Mononuclear cell (primary cell): ENCODE data around the gene APOL6. TPM values are rescaled to one million over a fixed set of nuclear protein-coding genes. Genes with fewer than 3 reads are reported as not detected.
"Not testable (repeated sequence)": the region's sequence is repeated elsewhere in the genome, so short reads cannot be mapped to it uniquely, and the experiment has no call there.

Source experiments
- H3K27me3 ChIP-seq: 2 replicates; pipeline ENCODE4 v1.6.0; 2011; ENCODE audit warnings: low read length, control low read depth; ENCODE audit not compliant: insufficient read depth
- H3K4me1 ChIP-seq: 2 replicates; pipeline ENCODE4 v1.5.1; 2011; ENCODE audit warnings: mild to moderate bottlenecking, low read length, control low read depth; ENCODE audit not compliant: insufficient read depth
- H3K4me3 ChIP-seq: 2 replicates; pipeline ENCODE4 v1.5.1; 2011; ENCODE audit warnings: mild to moderate bottlenecking, low read length, moderate library complexity
- H3K9me3 ChIP-seq: 2 replicates; pipeline ENCODE4 v1.5.1; 2011; ENCODE audit warnings: low read depth, mild to moderate bottlenecking, control low read depth, low read length
- total RNA-seq: library from RNA; depleted of rRNA; stranded (reverse); fragments of >200 nt; gene quantifications from one replicate; pipeline ENCODE4 v1.2.3, GENCODE V29; 2012

The APOL6 gene
- total RNA-seq, 1 donor = 54.4 TPM

DNA sequence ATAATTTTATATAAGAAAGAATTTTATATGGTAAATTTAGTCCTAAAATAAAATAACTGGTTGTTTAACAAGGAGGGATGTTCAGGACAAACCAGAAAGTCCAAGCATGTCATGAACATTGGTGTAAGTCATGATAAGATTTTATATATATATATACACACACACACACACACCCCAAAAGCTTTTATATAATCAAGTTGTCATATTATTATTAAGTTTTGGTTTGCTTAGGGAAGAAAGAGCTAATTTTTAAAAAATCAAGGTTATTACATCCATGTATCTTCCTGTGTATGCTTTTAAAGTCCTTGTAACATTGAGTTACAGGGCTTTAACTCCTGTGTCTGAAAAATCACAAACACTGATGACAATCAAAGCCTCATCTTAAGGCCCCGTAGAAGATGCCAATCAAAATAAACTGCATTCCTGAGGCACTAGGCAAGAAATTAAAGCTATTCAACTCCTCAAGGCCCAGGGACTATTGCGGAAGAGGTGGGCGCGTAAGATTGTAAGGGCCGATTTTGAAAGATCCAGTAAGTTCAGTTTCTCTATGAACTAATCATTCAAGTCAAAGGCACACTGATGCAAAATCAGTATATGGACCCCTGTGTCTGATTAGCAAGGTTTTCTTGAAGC, 16.8 kb downstream of the APOL6 start:
- Histone ChIP-seq H3K4me3 (no peak overlapping the region), H3K27me3 (no peaks in the 10 kb centered on the region), H3K9me3 (peaks cover 6% of the 10 kb centered on the region), H3K4me1 (peaks cover 31% of the 10 kb centered on the region)

GRCh38 chr22:35666699-35667098, 18.5 kb downstream of the APOL6 start:
- not testable (repeated sequence) for H3K9me3 ChIP-seq, H3K4me3 ChIP-seq, H3K27me3 ChIP-seq
- peaks cover 15% of the 10 kb centered on the region for H3K4me1 ChIP-seq

DNA sequence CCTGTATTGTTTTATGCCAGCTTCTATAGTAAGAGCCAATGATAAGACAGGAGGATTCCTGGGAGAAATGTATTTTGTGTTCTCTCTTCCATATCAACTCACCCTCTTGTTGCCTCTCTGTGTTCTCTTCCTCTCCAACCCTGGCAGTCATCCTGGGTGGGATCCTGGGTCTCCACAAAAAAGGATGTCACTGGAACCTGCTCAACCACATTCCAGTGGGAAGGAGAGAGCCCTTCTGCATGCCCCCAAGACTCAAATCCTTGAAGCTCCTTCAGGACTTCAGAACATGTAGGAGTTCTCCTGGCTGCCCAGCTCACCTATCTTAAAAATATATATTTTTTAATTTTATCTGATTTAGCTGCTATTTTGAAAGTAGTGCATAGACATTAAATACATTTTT, 26.1 kb downstream of the APOL6 start:
- H3K4me1 ChIP-seq = no peaks in the 10 kb centered on the region
- no peaks in the 10 kb centered on the region for H3K9me3 ChIP-seq
- H3K4me3 ChIP-seq = no peak overlapping the region
- no peaks in the 10 kb centered on the region for H3K27me3 ChIP-seq

DNA sequence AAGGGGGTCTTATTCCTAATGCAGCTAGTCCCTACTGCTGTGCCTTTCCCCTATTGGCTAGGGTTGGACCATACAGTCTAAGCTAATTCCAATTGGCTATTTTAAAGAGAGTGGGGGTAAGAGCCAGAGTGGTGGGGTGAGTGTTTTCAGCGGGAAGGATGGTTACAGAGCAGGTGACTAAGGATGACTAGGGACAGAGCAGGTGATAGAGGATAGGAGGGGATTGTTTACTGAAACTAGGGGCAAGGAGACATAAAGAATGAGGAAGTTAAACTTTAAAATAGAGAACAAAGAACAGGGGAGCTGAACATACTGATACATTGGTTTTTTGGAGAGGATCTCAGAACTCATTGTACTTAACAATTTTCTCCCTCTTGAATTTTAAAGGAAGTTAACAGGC, 27.8 kb downstream of the APOL6 start:
- H3K9me3 ChIP-seq, H3K4me3 ChIP-seq: not testable (repeated sequence)

DNA sequence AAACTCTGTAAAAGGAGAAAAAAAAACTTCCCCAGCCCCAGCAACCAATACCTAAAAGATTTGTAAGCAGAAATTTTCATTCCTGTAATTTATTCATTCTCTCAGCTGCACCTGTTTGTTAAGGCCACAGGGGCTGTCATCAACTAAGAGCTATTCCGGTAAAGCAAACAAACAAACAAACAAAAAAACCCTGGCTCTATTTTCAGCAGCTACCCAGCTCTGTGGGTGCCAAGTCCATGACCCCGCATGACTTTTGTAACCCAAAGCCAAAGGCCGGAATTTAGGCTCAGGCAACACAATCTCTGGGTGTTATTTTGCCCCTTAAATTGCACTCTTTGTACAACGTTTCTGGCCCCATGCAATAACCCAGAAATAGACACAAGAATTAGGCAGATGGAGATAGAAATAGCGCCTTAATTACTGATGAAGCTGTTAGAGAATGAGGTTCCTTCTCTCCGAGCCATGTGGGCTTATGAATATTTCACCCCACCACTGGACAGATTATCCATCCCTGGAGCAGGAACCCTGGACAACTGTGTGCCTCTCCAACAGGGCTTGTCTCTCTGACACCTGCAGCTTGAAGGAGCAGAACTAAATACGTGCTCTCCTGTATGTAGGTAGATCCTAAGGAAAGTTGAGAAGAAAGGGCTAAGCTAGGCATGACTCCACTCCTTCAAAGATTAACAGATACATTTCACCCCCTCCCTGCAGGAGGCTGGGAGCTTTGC, 29.4 kb downstream of the APOL6 start:
- Histone ChIP-seq H3K4me1 (no peaks in the 10 kb centered on the region), H3K27me3 (no peaks in the 10 kb centered on the region), H3K4me3 (no peak overlapping the region), H3K9me3 (no peaks in the 10 kb centered on the region)

More for the DNA sequence above, 27.8 kb downstream of the APOL6 start:
- H3K27me3 ChIP-seq, H3K4me1 ChIP-seq: not testable (repeated sequence)

DNA sequence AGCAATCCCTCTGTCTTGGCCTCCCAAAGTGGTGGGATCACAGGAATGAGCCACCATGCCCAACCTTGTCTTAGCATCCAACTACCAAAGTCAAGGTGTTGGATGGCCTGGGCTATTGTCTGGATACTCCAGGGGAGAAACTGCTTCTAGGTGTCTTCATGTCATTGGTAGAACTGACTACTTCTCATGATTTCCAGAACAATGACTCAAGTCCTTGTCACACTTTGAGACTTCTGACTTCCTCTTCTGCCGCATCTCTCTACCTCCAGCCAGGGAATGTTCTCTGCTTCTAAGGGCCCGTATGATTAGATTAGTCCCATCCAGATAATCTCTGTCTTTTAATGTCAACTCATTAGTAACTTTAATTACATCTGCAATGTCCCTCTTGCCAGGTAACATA, 30.6 kb downstream of the APOL6 start:
- Histone ChIP-seq H3K4me3 (no peak overlapping the region), H3K4me1 (no peaks in the 10 kb centered on the region), H3K27me3 (no peaks in the 10 kb centered on the region), H3K9me3 (no peaks in the 10 kb centered on the region)

GRCh38 chr22:35679492-35679891, 31.2 kb downstream of the APOL6 start:
- not testable (repeated sequence) for H3K9me3 ChIP-seq, H3K27me3 ChIP-seq, H3K4me3 ChIP-seq, H3K4me1 ChIP-seq

GRCh38 chr22:35681454-35682052, 33.3 kb downstream of the APOL6 start:
- Histone ChIP-seq H3K4me3 (no peak overlapping the region), H3K4me1 (no peaks in the 10 kb centered on the region), H3K27me3 (no peaks in the 10 kb centered on the region), H3K9me3 (no peaks in the 10 kb centered on the region)

GRCh38 chr22:35683560-35683959, 35.3 kb downstream of the APOL6 start:
- Histone ChIP-seq H3K9me3 (no peaks in the 10 kb centered on the region), H3K4me3 (no peak overlapping the region), H3K27me3 (no peaks in the 10 kb centered on the region), H3K4me1 (no peaks in the 10 kb centered on the region)

DNA sequence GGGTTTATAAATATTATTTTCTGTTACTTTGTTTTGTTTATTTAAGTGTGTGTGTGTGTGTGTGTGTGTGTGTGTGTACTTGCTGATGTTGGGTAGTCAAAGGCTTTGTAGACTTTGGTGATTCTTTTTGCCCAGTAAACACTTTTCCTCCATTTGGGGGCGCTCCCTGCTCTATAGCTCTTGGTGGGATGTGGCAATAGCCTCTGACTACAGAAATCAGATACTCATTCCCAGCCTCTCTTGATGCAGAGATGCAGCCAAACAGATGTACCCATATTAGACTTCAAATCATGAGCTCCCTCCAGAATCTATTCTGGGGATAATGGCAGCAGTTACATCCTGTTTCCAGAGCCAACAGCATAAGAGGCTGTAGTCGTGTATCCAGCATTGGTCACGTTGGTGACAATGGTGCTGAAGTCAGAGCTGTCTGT, 36.0 kb downstream of the APOL6 start:
- H3K9me3 ChIP-seq = no peaks in the 10 kb centered on the region
- no peaks in the 10 kb centered on the region for H3K4me1 ChIP-seq
- H3K4me3 ChIP-seq = no peak overlapping the region
- H3K27me3 ChIP-seq = no peaks in the 10 kb centered on the region

GRCh38 chr22:35684732-35685131, 36.5 kb downstream of the APOL6 start:
- Histone ChIP-seq H3K4me1 (no peaks in the 10 kb centered on the region), H3K9me3 (no peaks in the 10 kb centered on the region), H3K27me3 (no peaks in the 10 kb centered on the region), H3K4me3 (no peak overlapping the region)

DNA sequence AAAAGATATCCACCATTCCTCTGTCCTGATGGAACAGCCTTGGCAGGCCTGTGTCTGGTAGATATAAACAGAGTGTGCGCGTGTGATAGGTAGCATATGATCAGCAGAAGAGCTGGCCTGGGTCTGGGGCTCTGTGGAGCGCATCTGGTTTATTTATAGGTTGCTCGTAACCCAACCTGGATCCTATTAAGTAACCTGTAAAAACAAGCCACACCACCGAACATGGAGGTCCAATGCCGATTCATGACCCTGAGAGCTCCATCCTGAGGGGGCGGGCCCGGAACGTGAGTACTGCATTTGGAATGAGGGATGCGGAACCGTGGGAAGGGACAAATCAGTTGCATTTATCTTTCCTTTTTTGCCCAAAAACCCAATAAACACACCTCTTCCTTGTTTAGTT, 37.5 kb downstream of the APOL6 start:
- no peaks in the 10 kb centered on the region for H3K27me3 ChIP-seq
- no peak overlapping the region for H3K4me3 ChIP-seq
- H3K9me3 ChIP-seq = no peaks in the 10 kb centered on the region
- H3K4me1 ChIP-seq = no peaks in the 10 kb centered on the region

- H3K27me3 ChIP-seq = no peaks in the 10 kb centered on the region
- no peaks in the 10 kb centered on the region for H3K4me1 ChIP-seq
- H3K4me3 ChIP-seq = no peak overlapping the region
- H3K9me3 ChIP-seq = no peaks in the 10 kb centered on the region
Measured at GRCh38 chr22:35686298-35686697, 38.1 kb downstream of the APOL6 start.

DNA sequence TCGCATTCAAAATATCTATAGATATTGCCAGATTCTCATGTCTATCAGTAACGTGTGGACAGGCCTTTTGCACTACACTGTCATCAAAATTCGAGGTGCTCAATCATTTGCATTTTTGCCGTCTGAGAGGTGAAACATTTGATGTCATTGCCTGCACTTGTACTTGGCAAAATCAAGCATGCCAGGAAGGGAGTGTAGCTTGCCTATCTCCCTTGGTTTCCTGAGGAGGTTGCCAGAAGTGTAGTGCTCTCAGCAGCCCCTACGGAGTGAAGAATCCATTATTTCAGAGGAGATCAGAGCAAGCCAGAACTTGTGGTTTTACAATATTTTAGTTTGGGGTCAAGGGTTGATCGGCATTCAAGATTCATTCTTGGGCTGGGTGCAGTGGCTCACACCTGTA, 39.2 kb downstream of the APOL6 start:
- Histone ChIP-seq H3K9me3 (no peaks in the 10 kb centered on the region), H3K27me3 (no peaks in the 10 kb centered on the region), H3K4me3 (no peak overlapping the region), H3K4me1 (no peaks in the 10 kb centered on the region)

GRCh38 chr22:35688913-35689675, 40.8 kb downstream of the APOL6 start:
- no peaks in the 10 kb centered on the region for H3K9me3 ChIP-seq
- no peaks in the 10 kb centered on the region for H3K27me3 ChIP-seq
- H3K4me1 ChIP-seq = no peaks in the 10 kb centered on the region
- no peak overlapping the region for H3K4me3 ChIP-seq
